ENCODE results near the gene ITFG1.

The ITFG1 gene

DNA sequence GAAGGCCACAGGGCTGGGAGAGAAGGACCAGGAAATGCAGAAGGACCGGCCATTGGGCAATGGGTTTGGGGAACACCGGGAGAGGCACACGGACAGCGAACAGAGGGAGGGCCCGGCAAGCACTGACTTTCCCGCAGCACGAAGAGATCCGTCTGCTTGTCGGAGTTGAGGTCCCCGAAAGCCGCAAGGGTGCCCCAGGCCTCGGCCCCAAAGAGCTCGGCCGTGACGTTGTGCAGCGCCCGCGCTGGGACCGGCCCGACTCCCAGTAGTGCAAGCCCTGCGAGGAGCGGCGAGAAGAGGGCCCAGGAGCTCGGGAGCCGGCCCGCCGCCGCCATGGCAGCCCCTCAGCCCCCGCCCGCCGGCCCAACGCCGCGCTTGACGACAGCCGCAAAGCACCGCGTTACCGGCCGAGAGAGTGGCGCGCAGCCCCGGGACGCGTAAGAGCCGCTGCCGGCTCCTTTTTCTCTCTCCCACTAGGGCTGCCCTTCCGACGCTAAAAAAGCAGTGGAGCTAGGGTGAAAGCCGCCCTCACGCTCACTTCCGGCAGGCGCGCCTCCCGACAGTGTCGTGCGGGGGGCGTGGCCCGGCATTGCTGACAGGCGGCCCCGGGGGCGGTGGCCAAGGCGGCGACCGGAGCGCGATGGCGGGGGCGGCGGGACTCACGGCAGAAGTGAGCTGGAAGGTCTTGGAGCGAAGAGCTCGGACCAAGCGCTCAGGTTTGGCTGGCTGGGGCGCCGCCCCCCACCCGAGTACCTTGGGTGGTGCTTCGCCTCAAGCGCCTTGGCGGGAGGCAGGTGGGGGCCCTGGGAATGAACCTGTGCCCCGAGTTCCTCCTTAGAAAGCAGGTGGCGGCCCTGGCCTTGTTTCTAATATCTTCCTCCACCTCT, at the start of gene ITFG1, which contains the start of gene PHKB (continued):
- TF ChIP-seq AEBP2 (tag by site-specific recombination; IDR thresholded peaks at IDR 0.05; ENCODE audit: borderline replicate concordance) (no peak), ZNF274 (IDR thresholded peaks at IDR 0.05; ENCODE audit: low read length) (no peak), ZNF274 (tag by site-specific recombination; IDR thresholded peaks at IDR 0.05; ENCODE audit: borderline replicate concordance) (no peak), GLIS2 (tag by site-specific recombination; IDR thresholded peaks at IDR 0.05) (peak; percentile 49; the same call in 1 of the 2 replicates), ZBTB20 (tag by site-specific recombination; IDR thresholded peaks at IDR 0.05) (peak; percentile 58; the same call in 1 of the 2 replicates), ZNF311 (tag by site-specific recombination; IDR thresholded peaks at IDR 0.05; ENCODE audit: borderline replicate concordance) (no peak), ZNF596 (tag by site-specific recombination; IDR thresholded peaks at IDR 0.05) (no peak), ZFP37 (tag by site-specific recombination; IDR thresholded peaks at IDR 0.05) (0 out of 2 replicates have a peak, but pooled peaks have one; percentile 29), ZNF37A (tag by site-specific recombination; IDR thresholded peaks at IDR 0.05) (no peak), MZF1 (tag by site-specific recombination; IDR thresholded peaks at IDR 0.05; ENCODE audit: borderline replicate concordance) (no peak), ZSCAN16 (tag by site-specific recombination; IDR thresholded peaks at IDR 0.05) (no peak), EGR2 (tag by site-specific recombination; IDR thresholded peaks at IDR 0.05; ENCODE audit: low read depth) (peak; percentile 71), ZNF48 (tag by site-specific recombination; IDR thresholded peaks at IDR 0.05) (no peak), GLIS1 (tag by site-specific recombination; IDR thresholded peaks at IDR 0.05) (peak; percentile 64), KLF10 (tag by site-specific recombination; IDR thresholded peaks at IDR 0.05) (peak; percentile 43; the same call in 1 of the 2 replicates), KLF16 (tag by site-specific recombination; IDR thresholded peaks at IDR 0.05) (peak; percentile 69)
- TF ChIP-seq, protein P1, sequence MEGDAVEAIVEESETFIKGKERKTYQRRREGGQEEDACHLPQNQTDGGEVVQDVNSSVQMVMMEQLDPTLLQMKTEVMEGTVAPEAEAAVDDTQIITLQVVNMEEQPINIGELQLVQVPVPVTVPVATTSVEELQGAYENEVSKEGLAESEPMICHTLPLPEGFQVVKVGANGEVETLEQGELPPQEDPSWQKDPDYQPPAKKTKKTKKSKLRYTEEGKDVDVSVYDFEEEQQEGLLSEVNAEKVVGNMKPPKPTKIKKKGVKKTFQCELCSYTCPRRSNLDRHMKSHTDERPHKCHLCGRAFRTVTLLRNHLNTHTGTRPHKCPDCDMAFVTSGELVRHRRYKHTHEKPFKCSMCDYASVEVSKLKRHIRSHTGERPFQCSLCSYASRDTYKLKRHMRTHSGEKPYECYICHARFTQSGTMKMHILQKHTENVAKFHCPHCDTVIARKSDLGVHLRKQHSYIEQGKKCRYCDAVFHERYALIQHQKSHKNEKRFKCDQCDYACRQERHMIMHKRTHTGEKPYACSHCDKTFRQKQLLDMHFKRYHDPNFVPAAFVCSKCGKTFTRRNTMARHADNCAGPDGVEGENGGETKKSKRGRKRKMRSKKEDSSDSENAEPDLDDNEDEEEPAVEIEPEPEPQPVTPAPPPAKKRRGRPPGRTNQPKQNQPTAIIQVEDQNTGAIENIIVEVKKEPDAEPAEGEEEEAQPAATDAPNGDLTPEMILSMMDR (tag by site-specific recombination; IDR thresholded peaks at IDR 0.05): peak; percentile 44; the same call in 1 of the 2 replicates
- TF ChIP-seq, protein P2, sequence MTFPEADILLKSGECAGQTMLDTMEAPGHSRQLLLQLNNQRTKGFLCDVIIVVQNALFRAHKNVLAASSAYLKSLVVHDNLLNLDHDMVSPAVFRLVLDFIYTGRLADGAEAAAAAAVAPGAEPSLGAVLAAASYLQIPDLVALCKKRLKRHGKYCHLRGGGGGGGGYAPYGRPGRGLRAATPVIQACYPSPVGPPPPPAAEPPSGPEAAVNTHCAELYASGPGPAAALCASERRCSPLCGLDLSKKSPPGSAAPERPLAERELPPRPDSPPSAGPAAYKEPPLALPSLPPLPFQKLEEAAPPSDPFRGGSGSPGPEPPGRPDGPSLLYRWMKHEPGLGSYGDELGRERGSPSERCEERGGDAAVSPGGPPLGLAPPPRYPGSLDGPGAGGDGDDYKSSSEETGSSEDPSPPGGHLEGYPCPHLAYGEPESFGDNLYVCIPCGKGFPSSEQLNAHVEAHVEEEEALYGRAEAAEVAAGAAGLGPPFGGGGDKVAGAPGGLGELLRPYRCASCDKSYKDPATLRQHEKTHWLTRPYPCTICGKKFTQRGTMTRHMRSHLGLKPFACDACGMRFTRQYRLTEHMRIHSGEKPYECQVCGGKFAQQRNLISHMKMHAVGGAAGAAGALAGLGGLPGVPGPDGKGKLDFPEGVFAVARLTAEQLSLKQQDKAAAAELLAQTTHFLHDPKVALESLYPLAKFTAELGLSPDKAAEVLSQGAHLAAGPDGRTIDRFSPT (tag by site-specific recombination; IDR thresholded peaks at IDR 0.05): no peak

DNA sequence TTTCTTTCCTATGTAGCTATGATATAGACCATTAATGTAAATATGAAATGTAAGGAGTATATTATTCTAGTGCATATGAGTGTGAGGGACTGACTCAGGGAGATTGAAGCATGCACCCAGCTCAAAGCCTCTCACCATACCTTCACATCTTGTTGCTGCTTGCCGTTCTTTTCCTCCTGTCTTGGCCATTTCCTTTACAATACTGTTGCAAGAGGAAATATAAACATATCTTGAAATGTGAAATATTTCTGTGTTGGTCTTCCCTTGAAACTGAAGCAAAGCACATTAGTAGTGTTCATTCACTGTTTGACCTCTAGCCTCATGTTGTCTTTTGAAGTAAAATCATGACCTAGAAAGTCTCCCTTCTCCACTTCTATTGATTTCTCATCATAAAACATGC, 46.8 kb upstream of the ITFG1 start:
- peaks cover 4 to 43% of the 10 kb centered on the region in 2 experiments for H3K36me3 ChIP-seq (ENCODE audit: control insufficient read depth in 2 of 2, insufficient read depth in 1 of 2, low read length in 2 of 2)
- H3K4me3 ChIP-seq (ENCODE audit: low read depth, low read length): no peak overlapping the region
- H3K9me3 ChIP-seq (ENCODE audit: control insufficient read depth, insufficient read depth, low read depth, low read length): no peaks in the 10 kb centered on the region
- no peaks in the 10 kb centered on the region for H3K4me1 ChIP-seq (ENCODE audit: control insufficient read depth, insufficient read depth, low read length)
- ChIA-PET POLR2A (no interaction called here), CTCF (no interaction called here)
- H3K27ac ChIP-seq (ENCODE audit: extremely low read depth, low read depth, low read length): no peak overlapping the region
- TF ChIP-seq ZNF677 (tag by site-specific recombination; IDR thresholded peaks at IDR 0.05) (no peak), ZBTB21 (tag by site-specific recombination; IDR thresholded peaks at IDR 0.05) (no peak), HOXD13 (CRISPR knock-in tag; IDR thresholded peaks at IDR 0.05; ENCODE audit: borderline replicate concordance) (no peak), ZNF530 (tag by site-specific recombination; IDR thresholded peaks at IDR 0.05; ENCODE audit: low read depth) (no peak), ZNF624 (tag by site-specific recombination; IDR thresholded peaks at IDR 0.05) (no peak), ZNF423 (tag by site-specific recombination; IDR thresholded peaks at IDR 0.05) (no peak), KLF10 (tag by site-specific recombination; IDR thresholded peaks at IDR 0.05) (no peak)

Data from HEK293 (cell line).